HG02870 (cell line): ENCODE results near the gene CCDC174.
"Not testable (repeated sequence)": the region's sequence is repeated elsewhere in the genome, so short reads cannot be mapped to it uniquely, and the experiment has no call there.

Source experiments
- ATAC-seq: cut with Tn5 transposase; IDR thresholded peaks from one replicate; pipeline ENCODE4 v1.9.1; 2021; ENCODE audit warnings: mild to moderate bottlenecking, moderate library complexity; ENCODE audit not compliant: unreplicated experiment

Gene CCDC174

DNA sequence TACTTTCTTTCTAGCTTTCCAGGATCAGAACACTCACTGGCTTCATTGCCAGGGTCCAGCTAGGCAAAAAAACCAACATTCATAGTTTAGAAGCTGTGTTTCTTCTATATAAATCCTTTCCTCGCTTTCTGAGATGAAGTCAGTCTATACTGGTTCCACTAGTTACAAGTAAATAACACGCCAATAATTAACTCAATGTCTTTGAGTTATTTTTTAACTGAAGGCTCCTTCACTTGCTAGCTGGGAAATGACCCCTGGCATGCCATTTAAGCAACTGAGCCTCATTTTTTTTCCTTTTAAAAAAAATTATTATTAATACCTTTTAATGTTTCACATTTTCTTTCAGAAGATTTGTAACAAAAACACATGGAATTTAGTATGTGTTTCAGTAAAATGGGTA, 2.1 kb upstream of the CCDC174 start:
- ATAC-seq, result no peak

DNA sequence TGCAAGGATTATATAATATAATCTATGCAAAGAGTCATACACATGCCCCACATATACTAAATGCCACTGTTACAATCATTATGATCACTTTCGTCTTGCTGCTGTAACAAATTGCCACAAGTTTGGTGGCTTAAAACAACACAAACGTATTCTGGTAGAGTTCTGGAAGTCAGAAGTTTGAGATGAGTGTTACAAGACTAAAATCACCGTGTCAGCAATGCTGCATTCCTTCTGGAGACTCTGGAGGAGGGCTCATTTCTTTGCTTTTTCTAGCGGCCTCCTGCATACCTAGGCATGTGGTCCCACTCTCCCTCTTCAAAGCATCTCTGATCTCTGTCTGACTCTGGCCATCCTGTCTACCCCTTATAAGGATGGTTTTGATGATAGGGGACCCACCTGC, 1.4 kb upstream of the CCDC174 start:
- ATAC-seq, result no peak

DNA sequence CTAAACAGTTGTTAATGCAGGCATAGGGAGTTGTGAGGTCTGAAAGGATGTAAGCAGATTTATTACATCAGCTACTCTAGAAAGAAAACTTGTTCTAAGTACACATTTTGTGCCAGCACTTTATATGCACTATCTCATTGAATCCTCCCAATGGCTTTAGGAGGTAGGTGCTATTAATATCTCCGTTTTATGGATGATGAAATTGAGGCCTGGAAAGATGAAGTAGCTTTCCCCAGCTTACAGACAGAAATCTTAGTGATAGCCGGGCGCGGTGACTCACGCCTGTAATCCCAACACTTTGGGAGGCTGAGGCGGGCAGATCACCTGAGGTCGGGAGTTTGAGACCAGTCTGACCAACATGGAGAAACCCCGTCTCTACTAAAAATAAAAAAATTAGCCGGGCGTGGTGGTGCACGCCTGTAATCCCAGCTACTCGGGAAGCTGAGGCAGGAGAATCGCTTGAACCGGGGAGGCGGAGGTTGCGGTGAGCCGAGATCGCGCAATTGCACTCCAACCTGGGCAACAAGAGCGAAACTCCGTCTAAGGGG, 872 bp downstream of the CCDC174 start:
- not testable (repeated sequence) for ATAC-seq

DNA sequence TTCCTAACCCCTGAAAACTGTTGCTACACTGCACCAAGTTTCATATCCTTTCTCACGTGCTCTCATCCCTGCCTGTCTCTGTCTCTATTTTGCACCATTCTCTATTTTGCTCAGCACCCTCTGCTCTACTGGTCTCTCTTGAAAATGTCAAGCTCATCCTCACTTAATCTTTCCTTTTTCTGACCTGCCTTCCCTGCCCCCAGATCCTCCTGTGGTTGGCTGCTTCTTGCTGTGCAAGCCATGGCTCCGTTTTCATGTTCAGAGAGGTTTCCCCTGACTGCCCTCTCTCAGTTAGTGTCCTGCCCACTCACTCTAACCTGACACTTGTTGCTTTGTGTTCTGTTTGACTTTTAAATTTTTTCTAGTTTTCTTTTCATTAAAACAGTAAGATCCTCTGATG, 6.0 kb downstream of the CCDC174 start:
- ATAC-seq, result no peak

DNA sequence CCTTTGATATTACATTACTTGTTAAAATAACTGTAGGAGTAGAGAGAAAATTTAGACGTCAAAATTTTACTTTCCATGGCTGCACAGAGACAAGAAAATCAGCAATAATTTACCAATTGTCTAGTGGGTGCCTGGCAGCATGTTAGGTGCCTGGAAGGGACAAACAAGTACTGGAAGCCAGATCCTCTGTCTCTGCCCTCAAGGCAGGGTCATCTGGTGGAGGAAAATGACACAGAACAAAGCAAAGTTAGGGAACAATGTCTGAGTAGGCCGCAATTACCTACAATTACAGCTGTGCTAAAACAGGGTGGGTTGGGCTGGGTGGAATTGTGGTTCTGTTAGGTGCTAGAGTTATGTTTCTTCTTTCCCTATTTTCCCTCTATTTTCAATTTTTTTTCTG, 7.4 kb downstream of the CCDC174 start:
- ATAC-seq, result no peak

DNA sequence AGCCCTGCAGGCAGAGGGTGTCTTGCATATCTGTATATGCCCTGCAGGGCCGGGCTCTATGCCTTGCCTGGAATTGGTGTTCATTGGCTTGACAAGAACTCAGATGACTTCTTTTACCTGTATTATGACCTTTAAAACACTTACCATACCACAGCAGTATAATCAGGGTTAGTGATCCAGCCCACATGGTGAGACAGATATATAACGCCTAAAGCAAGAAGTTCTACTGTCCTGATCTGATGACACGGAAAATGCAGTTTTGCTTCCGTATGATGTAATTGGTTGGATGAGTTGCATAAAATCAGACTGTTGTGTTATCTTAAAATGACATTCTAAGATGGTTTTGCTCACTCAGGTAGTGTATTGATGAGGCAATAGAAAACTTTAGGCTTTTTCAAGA, 9.4 kb downstream of the CCDC174 start:
- no peak for ATAC-seq

DNA sequence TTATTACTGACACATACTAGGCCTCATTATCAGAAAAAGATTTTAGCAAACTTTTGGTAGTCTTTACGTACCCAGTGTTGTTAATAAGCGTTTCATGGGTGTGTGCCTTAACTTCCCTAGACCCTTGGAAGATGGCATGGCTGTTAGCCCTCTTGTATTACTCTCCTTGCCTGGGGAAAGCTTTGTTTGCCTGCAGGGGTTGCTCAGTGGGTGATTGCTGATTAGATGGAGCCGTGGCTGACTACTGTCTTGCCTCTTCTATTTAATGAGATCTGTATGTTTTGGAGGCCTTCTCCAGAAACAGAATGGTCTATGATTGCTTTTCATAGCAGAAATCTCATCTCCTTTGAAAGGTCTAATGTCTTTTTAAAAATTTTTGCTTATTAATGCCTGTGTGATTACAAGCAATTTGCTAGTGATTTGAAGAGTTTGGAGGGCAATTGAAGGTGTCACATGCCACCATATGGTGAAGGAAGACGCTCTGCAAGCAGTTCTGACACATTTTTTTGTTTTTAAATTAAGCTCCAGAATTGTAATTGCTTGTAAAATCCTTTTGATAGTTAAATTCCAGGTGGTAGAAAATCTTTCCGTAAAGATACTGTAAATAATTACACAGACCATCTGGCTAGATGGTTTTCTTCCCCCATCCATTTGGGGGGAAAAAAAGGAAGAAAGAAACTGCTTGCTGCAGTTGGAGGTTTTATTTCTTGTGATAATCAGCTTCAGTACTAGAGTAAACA, 12.0 kb downstream of the CCDC174 start:
- ATAC-seq, result no peak

DNA sequence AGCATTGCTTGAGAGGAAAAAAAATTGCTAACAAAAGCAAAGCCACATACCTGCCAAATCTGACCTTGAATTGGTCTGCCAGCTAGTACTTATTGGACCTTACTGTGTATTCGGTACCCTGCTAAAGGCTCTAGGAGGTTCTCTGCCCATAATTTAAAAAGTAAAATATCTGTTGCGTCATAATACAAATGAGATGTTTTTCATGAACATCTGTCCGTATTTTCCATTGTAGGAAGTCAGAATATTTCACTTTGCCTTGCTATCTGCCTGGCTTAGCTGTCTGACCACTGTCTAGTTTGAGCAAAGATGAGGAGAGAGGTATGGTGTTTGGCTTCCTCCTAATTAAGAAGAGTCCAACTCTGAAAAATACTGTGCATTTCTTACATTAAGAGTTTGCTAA, 12.6 kb downstream of the CCDC174 start:
- ATAC-seq, result no peak

DNA sequence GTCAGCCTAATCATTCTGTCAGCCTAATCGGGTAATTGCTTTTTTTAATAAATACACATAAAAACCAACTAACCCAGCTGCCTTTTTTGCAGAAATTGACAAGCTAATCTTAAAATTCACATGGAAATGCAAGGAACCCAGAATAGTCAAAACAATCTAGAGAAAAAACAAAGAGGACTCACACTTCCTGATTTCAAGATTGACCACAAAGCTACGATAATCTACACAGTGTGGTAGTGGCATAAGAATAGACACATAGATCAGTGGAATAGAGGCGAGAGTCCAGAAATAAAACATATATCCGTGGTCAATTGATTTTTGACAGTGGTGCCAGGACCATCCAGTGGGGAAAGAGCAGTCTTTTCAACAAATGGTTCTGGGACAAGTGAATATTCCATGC, 21.0 kb downstream of the CCDC174 start:
- no peak for ATAC-seq

DNA sequence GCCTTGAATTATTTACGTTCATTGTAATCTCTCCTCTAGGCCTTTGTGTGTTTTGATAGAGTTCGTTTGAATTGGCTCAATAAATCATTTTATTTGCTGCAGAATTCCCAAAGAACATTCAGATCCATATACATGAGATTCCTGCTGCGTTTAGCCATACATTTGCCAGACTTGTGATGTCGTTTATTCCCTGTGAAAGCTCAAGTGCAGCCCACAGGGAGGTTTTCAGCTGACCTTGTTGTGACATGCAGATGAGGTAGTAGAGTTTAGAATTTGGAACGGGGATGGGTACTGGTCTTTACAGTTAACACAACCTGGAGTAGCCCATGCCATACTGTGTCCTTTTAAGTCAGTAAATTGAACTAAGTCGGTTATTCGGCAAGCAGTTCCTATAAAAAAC, 23.3 kb downstream of the CCDC174 start, which contains the start of gene C3orf20:
Gene C3orf20 (plus strand): TSS at position 301 of the 400 bp plus-strand sequence. CDS start 7,573 bp downstream, outside the sequence.
- ATAC-seq, result no peak

DNA sequence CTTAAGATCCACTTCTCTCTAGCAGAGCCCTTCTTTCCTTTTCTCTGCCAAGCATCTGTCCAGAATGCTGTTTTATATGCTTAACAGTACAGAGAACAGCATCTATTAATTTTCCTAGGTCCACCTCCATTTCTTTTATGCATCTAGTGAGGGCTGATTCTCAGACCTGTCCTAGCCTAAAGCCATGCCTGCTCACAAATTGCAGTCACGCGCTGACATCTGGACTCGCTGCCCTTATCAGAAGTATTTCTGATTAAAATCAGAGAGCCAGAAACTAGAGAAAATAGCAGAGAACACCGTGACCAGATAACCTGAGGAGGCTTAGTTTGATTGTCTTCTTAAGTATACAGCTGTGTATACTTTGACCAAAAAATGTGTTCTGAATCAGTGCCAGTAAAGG, 25.3 kb downstream of the CCDC174 start:
- no peak for ATAC-seq

DNA sequence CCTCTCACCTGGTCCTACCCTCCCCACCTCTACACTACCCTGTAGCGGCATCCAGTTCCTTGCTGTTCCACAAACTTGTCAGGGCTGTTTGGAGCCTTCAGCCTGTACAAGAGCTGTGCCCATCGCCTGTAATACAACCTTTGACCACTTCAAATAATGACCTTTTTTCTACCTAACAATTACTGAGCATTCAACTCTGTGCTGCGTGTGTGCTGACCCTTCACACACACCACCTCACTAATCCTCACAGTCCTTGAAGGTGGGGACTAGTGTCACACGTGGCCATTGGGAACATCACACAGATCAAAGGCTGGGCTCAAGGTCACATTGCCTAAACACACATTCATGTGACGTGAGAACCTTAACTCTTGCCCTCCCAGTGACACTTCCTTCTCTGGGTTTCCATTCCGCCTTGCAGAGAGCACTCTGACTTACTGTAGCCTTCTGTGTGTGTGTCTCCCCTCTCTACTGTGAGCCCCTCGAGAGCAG, 26.5 kb downstream of the CCDC174 start:
- ATAC-seq, result no peak

DNA sequence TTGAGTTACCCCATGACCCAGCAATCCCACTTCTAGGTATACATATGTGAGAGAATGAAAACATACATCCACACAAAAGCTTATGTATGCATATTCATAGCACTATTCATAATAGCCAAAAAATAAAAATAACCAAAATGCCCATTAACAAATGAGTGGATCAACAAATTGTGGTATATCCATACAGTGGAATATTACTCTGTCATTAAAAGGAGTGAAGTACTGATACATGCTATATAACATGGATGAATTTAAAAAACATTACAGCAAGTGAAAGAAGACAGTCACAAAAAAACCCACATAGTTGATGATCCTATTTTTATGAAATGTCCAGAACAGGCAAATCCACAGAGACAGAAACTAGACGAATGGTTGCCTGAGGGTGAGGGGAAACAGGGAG, 28.6 kb downstream of the CCDC174 start:
- no peak for ATAC-seq

DNA sequence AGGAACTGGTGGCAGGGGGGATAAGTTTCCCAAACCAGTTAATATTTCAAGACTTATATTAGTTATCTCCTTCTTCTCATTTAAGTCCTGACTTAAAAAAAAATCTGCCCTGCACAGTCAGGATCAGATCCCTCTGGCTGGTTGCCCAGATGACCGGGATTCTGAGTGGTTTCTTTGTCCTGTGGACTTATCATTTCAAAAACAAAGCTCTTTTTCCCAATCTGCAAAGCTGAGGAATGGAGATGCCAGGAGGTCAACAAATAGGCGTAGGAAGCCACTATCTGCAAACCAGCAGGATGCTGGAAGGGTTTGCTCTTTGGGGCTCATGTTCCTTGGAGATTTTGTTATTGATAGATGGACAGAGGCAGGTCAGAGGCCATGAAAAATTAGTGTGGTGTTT, 29.2 kb downstream of the CCDC174 start:
- no peak for ATAC-seq

DNA sequence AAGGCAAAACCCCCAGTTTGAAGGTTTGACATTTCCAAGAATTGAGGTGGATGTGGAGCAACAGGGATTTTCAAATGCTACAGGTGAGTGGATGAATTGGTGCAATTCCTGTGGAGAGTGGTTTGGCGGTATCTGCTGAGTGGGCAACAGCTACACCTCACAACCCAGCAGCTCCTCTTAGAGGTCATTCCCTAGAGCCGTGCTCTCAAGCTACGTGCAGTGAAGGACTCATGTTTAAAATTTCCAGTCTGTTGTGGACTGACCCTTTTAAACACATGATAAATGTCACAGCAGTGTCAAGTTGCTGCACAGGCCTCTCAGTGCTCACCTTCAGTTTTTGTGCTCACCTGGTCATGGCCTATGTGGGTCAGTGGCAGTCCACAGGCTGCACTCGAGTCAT, 32.9 kb downstream of the CCDC174 start:
- no peak for ATAC-seq

DNA sequence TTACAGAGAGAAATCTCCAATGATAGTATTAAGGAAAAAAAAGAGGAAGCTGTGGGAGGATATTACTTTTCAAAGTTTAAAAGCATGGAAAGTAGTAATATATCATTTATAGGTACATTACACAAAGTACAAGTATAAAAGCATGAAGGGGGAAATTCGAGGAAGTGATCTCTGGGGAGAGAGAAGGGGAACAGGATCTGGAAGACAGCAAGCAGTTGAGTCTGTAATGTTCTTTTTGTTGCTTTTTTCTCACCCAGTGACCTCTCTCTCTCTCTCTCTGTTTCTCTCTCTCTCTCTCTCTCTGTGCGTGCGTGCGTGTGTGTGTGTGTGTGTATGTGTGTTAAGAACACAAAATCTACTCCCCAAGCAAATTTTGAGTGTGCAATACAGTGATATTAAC, 33.6 kb downstream of the CCDC174 start:
- ATAC-seq, result no peak

DNA sequence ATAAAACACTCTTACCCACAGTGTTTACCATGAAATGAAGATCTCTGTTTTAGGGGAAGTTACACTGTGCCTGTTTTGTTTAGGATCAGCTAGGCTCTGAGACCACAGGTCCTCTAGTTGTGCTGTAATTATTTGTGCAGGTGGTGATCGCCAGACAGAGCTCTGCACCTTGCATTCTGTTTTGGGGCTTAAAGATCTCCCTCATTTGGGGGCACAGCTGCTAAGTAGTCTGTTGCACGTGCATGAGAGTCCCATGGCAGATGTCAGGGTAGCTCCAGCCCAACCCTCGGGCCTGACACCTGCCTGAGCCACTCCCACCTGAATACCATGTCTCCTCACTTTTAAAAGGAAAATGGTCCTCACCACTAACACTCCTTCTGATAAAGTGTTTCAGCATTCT, 35.8 kb downstream of the CCDC174 start:
- no peak for ATAC-seq

DNA sequence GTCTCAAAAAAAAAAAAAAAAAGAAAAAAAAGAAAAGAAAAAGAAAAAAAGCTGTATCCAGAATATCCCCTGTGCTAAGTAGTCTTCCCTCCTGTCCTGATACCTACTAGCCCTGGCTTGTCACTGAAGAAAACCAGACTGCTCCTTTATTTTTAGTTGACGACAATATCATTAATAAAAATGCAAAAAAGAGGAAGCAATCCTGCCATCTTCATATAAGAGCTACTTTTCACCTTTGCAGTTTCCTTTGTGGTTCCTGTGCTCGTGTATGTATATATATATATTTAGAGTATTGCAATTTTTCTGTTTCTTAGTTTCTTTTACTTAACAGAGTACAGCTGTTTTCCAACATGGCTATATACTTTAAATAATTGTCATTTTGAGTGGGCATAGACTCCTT, 37.0 kb downstream of the CCDC174 start:
- peak; percentile 33 for ATAC-seq

DNA sequence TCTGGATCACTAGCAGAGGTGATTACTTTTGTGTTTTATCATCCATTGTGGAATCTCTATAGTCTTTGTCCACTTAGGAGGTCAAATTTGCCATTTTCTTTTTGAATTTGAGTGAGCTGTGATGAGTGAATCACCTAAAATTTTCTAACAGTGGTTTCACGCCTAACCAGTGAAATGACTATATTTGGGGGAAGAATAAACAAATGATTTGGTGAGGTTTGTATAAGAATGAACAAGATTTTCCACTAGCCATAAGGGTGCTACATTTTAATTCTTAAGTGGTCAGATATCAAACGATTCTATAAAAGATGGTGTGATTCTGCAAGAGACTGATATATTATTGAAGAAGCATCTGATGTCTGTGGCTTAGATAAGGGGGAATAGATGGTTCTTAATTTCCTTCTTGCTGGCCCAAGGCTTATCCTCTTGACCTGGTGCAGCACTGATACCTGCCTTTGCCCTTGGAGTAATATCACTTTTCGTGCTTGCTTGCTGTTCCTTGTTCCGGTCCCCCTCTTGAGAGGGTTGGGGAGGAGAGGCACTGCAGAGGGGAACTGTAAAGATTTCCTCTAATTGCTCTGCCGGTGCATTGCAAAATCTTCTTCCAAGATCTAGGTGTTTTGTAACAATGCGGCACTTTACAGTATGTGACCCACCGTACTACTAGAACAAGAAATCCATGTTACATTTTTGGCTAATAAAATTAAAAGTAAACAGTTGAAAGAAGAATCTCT, 37.9 kb downstream of the CCDC174 start:
- ATAC-seq, result peak; percentile 37

DNA sequence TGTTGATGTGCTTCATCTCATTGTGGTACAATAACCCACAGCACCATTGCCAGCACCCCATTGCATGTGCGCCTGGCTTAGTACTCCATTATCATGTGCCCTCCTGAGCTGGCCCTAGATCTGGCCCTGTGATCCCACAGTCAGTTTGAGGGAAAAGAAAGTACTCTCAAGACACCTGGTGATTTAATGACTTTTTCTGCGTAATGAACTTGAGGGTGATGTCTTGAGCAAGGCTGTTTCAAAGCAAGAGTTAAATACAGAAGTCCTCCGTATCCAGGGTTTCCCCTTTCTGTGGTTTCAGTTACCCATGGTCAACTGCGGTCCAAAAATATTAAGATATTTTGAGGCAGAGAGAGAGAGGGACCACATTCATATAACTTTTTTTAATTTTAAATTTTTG, 39.7 kb downstream of the CCDC174 start:
- ATAC-seq, result peak; percentile 44

DNA sequence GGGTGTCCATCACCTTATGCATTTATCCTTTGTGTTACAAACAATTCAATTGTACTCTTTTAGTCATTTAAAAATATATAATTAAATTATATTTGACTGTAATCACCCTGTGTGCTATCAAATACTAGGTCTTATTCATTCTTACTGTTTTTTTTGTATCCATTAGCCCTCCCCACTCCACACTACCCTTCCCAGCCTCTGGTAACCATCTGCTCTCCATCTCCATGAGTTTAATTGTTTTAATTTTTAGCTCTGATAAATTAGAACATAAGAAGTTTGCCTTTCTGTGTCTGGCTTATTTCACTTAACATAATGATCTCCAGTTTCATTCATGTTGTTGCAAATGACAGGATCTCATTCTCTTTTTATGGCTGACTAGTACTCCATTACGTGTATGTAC, 40.2 kb downstream of the CCDC174 start:
- ATAC-seq, result no peak
